GM12872 (cell line): ENCODE measurements around the gene RIMS1.

Experiments used
- TF ChIP-seq, protein P1 (sequence below): IDR thresholded peaks from 3 replicates; pipeline ENCODE4 v1.5.1; 2011; ENCODE audit warnings: low read depth, mild to moderate bottlenecking, low read length, moderate library complexity; ENCODE audit not compliant: insufficient read depth

The RIMS1 gene

DNA sequence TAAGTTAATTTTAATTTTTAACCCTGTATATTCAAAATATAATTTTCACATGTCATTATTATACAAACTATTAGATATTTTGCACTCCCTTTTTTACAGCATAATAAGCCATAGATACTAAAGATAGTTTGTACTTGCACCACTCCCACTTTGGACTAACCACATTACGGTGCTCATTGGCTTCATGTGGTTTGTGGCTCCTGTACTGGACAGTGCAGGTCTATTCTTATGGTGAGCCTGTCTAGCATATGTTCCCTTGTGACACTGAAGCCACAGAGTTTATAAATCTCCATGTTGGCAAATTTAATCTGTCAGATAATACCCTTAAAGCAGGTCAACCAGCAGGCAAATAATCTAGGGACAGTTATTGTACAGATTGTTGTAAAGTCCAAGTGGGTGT, 381.1 kb downstream of the RIMS1 start:
- TF ChIP-seq, protein P1, sequence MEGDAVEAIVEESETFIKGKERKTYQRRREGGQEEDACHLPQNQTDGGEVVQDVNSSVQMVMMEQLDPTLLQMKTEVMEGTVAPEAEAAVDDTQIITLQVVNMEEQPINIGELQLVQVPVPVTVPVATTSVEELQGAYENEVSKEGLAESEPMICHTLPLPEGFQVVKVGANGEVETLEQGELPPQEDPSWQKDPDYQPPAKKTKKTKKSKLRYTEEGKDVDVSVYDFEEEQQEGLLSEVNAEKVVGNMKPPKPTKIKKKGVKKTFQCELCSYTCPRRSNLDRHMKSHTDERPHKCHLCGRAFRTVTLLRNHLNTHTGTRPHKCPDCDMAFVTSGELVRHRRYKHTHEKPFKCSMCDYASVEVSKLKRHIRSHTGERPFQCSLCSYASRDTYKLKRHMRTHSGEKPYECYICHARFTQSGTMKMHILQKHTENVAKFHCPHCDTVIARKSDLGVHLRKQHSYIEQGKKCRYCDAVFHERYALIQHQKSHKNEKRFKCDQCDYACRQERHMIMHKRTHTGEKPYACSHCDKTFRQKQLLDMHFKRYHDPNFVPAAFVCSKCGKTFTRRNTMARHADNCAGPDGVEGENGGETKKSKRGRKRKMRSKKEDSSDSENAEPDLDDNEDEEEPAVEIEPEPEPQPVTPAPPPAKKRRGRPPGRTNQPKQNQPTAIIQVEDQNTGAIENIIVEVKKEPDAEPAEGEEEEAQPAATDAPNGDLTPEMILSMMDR = no peak

GRCh38 chr6:72271531-72271930, 385.2 kb downstream of the RIMS1 start:
- TF ChIP-seq, protein P1 = no peak

GRCh38 chr6:72272958-72273357, 386.6 kb downstream of the RIMS1 start:
- TF ChIP-seq, protein P1 = no peak

GRCh38 chr6:72275888-72276287, 389.5 kb downstream of the RIMS1 start:
- TF ChIP-seq, protein P1 = no peak

- TF ChIP-seq, protein P1 = no peak
Measured at GRCh38 chr6:72282201-72282600, 395.9 kb downstream of the RIMS1 start.

DNA sequence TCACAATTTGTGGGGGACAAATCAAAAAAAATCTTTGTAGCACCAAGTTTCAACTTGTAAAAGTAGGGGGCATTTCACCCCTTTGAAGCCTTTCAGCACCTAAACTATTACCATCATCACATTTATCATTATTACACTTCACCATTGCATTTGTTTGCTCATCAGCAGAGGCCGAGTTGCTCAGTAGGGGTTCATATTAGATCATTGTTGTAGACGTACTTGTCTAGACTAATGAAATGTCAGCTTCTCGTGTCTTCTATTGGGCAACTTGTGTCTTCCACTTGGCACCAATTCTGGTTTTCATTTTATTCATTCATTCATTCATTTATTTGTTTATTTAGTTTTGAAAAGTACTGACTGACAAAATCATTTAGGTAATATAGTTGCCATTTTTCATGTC, 397.2 kb downstream of the RIMS1 start:
- TF ChIP-seq, protein P1 = no peak

- TF ChIP-seq, protein P1 = no peak
Measured at GRCh38 chr6:72286911-72287311, 400.6 kb downstream of the RIMS1 start.

- TF ChIP-seq, protein P1 = no peak
Measured at GRCh38 chr6:72287801-72288200, 401.5 kb downstream of the RIMS1 start.
